Measurements from ENCODE around the gene BPIFA1. TPM values are rescaled to one million over a fixed set of nuclear protein-coding genes. Genes with fewer than 3 reads are reported as not detected.

The BPIFA1 gene
- total and polyA plus RNA-seq, 2 of the 8 experiments (the other 6 are each of a cell fraction or from before 2014, with no cell fraction given), result not detected

DNA sequence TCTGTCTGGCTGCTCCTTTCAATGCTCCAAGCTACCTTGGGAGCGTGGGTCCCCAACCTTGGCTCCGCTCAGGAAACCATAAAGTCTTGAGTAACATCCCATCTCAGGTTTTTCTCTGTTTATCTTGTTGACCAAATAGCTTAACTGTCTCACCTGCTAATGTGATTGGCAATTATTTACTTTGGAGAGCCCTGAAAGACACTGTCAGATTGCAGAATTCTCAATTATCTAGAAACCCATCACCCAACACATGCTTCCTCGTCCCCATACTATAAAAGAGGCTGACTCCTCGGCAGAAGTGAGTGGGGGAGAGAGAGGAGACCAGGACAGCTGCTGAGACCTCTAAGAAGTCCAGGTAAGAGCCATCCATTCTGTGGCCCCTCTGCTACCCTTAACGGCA, at the start of gene BPIFA1 (continued):
- TF ChIP-seq SP4 (IDR thresholded peaks at IDR 0.05; ENCODE audit: low read length), result no peak
- no peak for TF ChIP-seq CHD1 (IDR thresholded peaks at IDR 0.05; ENCODE audit: low read depth, low read length)
- no peak for TF ChIP-seq TEAD4 (IDR thresholded peaks at IDR 0.05; ENCODE audit: low read depth, low read length)
- TF ChIP-seq BRCA1 (IDR thresholded peaks at IDR 0.05; ENCODE audit: low read depth, low read length), result no peak
- TF ChIP-seq TCF12 (IDR thresholded peaks at IDR 0.05; ENCODE audit: low read depth, low read length), result no peak
